Lung (tissue), 12 donors: ENCODE data around the gene SPPL2B. TPM values are rescaled to one million over a fixed set of nuclear protein-coding genes. Genes with fewer than 3 reads are reported as not detected.

ENCODE experiments used
- ATAC-seq: fragments of 200-7000 bp; cut with Tn5 transposase; one replicate; pipeline ENCODE4 v1.9.1; 2020; ENCODE audit warnings: moderate number of reproducible peaks; ENCODE audit not compliant: insufficient read depth, low FRiP score
- DNase-seq, 3 donors: peaks; one replicate each; pipeline ENCODE4 v3.0.0-alpha.2; 2013 to 2017
- H3K27ac ChIP-seq, 2 donors: one replicate each; pipeline ENCODE4 v1.5.1; 2013; ENCODE audit warnings: mild to moderate bottlenecking in 2 of 2, moderate library complexity in 2 of 2, control low read depth in 1 of 2, inconsistent platforms in 1 of 2, low read depth in 1 of 2, low read length in 1 of 2
- H3K27me3 ChIP-seq, 3 donors: one replicate each; pipeline ENCODE4 v1.5.1; 2013; ENCODE audit warnings: low read length in 2 of 3; ENCODE audit not compliant: control insufficient read depth in 3 of 3, insufficient read depth in 3 of 3
- H3K36me3 ChIP-seq, 4 donors: one replicate each; pipeline ENCODE4 v1.5.1; 2013; ENCODE audit warnings: low read length in 4 of 4, mild to moderate bottlenecking in 1 of 4, moderate library complexity in 1 of 4; ENCODE audit not compliant: control insufficient read depth in 4 of 4, insufficient read depth in 4 of 4
- H3K4me1 ChIP-seq, 5 donors: one replicate each; pipeline ENCODE4 v1.5.1; 2013; ENCODE audit warnings: low read length in 5 of 5, mild to moderate bottlenecking in 2 of 5, moderate library complexity in 1 of 5; ENCODE audit not compliant: control insufficient read depth in 5 of 5, insufficient read depth in 5 of 5
- H3K4me3 ChIP-seq: one replicate; pipeline ENCODE4 v1.5.1; 2013; ENCODE audit warnings: mild to moderate bottlenecking, control low read depth, moderate library complexity
- H3K9ac ChIP-seq, 2 donors: one replicate each; pipeline ENCODE4 v1.5.1; 2013; ENCODE audit warnings: low read length in 2 of 2, control low read depth in 1 of 2; ENCODE audit not compliant: insufficient read depth in 1 of 2
- H3K9me3 ChIP-seq, 4 donors: one replicate each; pipeline ENCODE4 v1.5.1; 2013; ENCODE audit warnings: low read length in 3 of 4, mild to moderate bottlenecking in 1 of 4, moderate library complexity in 1 of 4; ENCODE audit not compliant: control insufficient read depth in 4 of 4, insufficient read depth in 3 of 4
- CTCF ChIP-seq: IDR thresholded peaks from 2 replicates; pipeline ENCODE4 v1.5.1; 2012; ENCODE audit warnings: mild to moderate bottlenecking; ENCODE audit errors: control extremely low read depth, extremely low read depth
- WGBS, 2 donors: extraction: QIAGEN DNeasy Blood & Tissue Kit; methylation state at CpG; one replicate each; pipeline ENCODE4 v1.1.7; 2013; 5-methylcytosine and 5-hydroxymethylcytosine counted together
- polyA plus RNA-seq, 2 donors: library from polyadenylated mRNA; stranded (reverse); fragments of 200-250 nt; gene quantifications; one replicate each; pipeline ENCODE4 v1.2.1, GENCODE V29; 2013
- total RNA-seq, 2 donors: library from RNA; depleted of rRNA in 1 of 2; stranded (reverse); fragments of >200 nt in 1 of 2; gene quantifications; one replicate each; pipeline ENCODE4 v1.2.1, GENCODE V29; 2014 to 2021
- donor health status: control.
- donor health status: control.
- donor health status: Bipolar disorder and iron deficiency.
- donor health status: healthy.
- donor health status: DM: yes; HTN: yes; CAD: no.

Gene SPPL2B
- total and polyA plus RNA-seq, 4 donors: 34.4 to 86.1 (median 48.8) TPM

GRCh38 chr19:2291185-2291751 is 37.2 kb upstream of the SPPL2B start:
- peaks cover 11 to 71% (median 49%) of the 10 kb centered on the region in 3 donors for H3K27me3 ChIP-seq
- TF ChIP-seq CTCF: no peak
- peaks cover 0 to 2% (median 0%) of the 10 kb centered on the region in 4 donors for H3K9me3 ChIP-seq
- ATAC-seq (no peak), DNase-seq (peak in 1 of 3 donors; percentile 15)
- 20 to 48% methylated on average over 66 to 67 of the region's 67 CpGs for WGBS, 2 donors
- peaks cover 0 to 1% (median 0%) of the 10 kb centered on the region in 4 donors for H3K36me3 ChIP-seq
- peaks cover 0 to 26% (median 9%) of the 10 kb centered on the region in 5 donors for H3K4me1 ChIP-seq
- H3K27ac ChIP-seq: no peak overlapping the region
- H3K4me3 ChIP-seq: peak overlapping the region; percentile 17
- no peak overlapping the region for H3K9ac ChIP-seq

- Histone ChIP-seq H3K4me3 (no peak overlapping the region), H3K9ac (no peak overlapping the region), H3K27ac (peak overlapping the region in 1 of 2 donors; percentile 4), H3K36me3 (peaks cover 0 to 1% (median 0%) of the 10 kb centered on the region in 4 donors), H3K27me3 (peaks cover 11 to 49% (median 40%) of the 10 kb centered on the region in 3 donors), H3K4me1 (peaks cover 0 to 22% (median 6%) of the 10 kb centered on the region in 5 donors), H3K9me3 (peaks cover 0 to 2% (median 0%) of the 10 kb centered on the region in 4 donors)
- ATAC-seq: no peak
- TF ChIP-seq CTCF: no peak
- WGBS, 2 donors: 28 to 54% methylated on average over 25 to 26 of the region's 26 CpGs
- peak in 1 of 3 donors; percentile 4 for DNase-seq
These were observed 33.7 kb upstream of the SPPL2B start for GRCh38 chr19:2294687-2295335.

- DNase-seq (no peak), ATAC-seq (no peak)
- Histone ChIP-seq H3K27ac (no peak overlapping the region), H3K4me1 (peaks cover 0 to 10% (median 0%) of the 10 kb centered on the region in 5 donors), H3K36me3 (peaks cover 0 to 1% (median 0%) of the 10 kb centered on the region in 4 donors), H3K27me3 (peaks cover 3 to 43% (median 36%) of the 10 kb centered on the region in 3 donors), H3K9me3 (peaks cover 0 to 2% (median 0%) of the 10 kb centered on the region in 4 donors), H3K4me3 (no peak overlapping the region), H3K9ac (no peak overlapping the region)
- TF ChIP-seq CTCF: no peak
- 85 to 90% methylated on average over 16 of the region's 16 CpGs for WGBS, 2 donors
These were observed 32.3 kb upstream of the SPPL2B start for GRCh38 chr19:2296141-2296540.
